Posterior cingulate gyrus (tissue), 11 donors: ENCODE results near the gene PDIA4.
"Not testable (repeated sequence)": the region's sequence is repeated elsewhere in the genome, so short reads cannot be mapped to it uniquely, and the experiment has no call there.

Source experiments
- DNase-seq, 10 donors: peaks; one replicate each; pipeline versions ENCODE4 v3.0.0 to v3.0.0-alpha.2; 2020 to 2021; ENCODE audit warnings: mixed read lengths in 3 of 10
- intact Hi-C: fragments of 100-400 bp; cut with DNase I; formaldehyde crosslinking; loops from one replicate; pipeline ENCODE4 v1.15.1; 2023

The PDIA4 gene

DNA sequence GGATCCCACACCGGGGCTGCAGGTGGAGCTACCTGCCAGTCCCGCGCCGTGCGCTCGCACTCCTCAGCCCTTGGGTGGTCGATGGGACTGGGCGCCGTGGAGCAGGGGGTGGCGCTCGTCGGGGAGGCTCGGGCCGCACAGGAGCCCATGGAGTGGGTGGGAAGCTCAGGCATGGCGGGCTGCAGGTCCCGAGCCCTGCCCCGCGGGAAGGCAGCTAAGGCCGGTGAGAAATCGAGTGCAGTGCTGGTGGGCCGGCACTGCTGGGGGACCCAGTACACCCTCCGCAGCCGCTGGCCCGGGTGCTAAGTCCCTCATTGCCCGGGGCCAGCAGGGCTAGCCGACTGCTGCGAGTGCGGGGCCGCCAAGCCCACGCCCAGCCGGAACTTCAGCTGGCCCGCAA is 10.3 kb upstream of the PDIA4 start:
- DNase-seq, intact Hi-C loops: not testable (repeated sequence)

DNA sequence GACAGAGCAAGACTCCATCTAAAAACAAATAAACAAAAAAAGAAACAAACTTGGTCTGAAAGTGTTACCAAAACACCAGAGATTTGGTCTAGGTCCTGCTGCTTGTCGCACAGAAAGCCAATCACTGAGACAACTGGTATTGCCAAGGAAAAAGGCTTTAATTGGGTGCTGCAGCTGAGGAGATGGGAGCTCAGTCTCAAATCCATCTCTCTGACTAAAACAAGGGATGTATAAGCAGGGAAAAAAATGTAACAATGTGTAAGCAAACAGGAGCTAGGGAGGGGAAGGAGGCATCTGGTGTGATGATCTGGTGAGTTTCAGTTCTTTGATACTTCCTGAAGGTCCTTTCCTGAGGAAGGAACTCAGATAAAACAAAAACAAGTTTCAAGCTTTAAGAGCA is 8.4 kb upstream of the PDIA4 start:
- DNase-seq, result no peak
- intact Hi-C loops, result no loop called here

DNA sequence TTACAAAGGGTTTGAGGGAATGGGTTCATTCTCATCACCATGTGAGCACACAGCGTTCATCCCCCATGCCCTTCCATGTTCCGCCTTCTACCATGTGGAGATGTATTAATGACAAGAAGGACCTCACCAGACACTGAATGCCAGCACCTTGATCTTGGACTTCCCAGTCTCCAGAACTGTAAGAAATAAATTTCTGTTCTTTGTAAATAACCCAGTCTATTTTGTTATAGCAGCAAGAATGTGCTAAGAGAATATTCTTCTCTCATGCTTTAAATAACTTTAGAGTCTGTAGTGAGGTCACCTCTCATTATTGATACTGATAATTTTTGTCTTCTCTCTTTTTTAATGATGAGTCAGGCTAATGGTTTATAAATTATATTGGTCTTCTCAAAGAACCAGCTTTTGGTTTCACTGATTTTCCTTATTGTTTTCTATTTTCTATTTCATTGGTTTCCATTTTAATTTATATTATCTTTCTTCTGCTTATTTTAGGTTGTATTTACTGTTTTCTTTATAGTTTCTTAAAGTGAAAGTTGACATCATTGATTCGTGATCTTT is 3.1 kb upstream of the PDIA4 start:
- intact Hi-C loops, result no loop called here
- DNase-seq, result no peak

DNA sequence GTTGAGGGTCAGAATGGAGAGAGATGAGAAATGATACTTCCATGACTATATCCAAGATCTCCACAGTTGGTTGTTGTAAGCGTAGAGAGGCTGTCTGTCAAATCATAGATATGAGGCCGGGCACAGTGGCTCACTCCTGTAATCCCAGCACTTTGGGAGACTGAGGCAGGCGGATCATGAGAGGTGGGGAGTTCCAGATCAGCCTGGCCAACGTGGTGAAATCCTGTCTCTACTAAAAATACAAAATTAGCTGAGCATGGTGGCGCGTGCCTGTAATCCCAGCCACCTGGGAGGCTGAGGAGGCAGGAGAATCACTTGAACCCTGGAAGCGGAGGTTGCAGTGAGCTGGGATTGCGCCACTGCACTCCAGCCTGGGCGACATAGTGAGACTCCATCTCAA is 2.1 kb upstream of the PDIA4 start:
- peak in 1 of 10 donors; percentile 26 for DNase-seq
- intact Hi-C loops, result not testable (repeated sequence)

DNA sequence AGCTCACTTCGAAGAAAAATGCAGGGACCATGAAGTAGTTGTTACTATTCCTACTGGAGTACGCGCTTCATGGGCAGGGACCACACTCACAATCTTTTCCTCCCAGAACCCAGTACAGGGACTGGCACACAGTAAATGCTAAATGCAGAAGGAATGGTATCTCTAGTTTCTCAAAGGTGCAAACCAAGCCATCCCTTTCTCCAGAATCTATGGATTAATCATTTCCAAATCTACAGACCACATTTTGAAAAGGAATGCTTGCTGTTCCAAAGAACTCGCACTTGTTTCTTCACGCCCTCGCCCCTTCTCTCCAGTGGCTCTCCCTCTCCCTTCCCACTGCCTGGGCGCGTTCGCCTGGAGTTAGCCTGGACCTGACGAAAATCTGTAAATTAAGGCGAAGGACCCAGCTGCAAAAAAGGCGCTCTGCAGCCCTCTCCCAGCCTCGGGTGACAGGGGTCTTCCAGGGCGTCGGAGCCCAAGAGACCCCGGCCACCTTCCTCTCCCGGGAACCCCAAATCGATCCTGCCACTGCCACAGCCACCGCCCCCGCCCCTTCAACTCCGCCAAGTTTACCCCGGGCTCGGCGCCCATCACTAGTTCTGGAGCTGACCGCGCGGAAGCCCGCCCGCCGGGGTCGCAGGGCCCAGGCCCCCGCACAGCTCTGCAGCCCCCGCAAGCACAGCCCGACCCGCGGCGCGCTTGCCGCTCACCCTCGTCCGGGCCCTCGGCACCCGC is 527 bp downstream of the PDIA4 start:
- peak in 6 of 10 donors; percentile 10 to 81 (median 24) for DNase-seq

DNA sequence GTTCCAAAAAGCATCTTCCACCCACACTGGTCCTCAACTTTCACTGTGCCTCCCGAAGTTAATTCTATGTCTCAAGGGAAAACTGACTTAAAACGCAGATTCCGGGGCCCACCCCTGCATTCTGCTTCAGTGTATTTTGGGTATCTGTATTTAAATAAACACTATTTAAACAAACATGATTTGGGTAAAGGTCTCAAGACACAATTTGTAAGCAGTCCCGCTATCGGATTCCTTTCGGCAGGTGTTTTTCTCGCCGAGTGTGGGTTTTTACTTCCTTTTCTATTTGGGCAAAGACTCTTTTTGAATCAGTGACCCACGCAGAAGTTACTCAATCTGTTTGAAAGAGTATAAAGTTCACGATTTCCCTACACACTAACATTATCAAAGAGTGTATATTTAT is 1.2 kb downstream of the PDIA4 start:
- intact Hi-C loops, result loop anchor here (5.0 kb wide), 2 partner anchors 40 kb away; no protein-coding TSS in a partner anchor
- no peak for DNase-seq

More for the DNA sequence above, 527 bp downstream of the PDIA4 start:
- intact Hi-C loops, result loop anchor here (1.0 to 5.0 kb wide), 3 partner anchors 40 to 63 kb away; partner anchors contain the start of gene ZNF786

DNA sequence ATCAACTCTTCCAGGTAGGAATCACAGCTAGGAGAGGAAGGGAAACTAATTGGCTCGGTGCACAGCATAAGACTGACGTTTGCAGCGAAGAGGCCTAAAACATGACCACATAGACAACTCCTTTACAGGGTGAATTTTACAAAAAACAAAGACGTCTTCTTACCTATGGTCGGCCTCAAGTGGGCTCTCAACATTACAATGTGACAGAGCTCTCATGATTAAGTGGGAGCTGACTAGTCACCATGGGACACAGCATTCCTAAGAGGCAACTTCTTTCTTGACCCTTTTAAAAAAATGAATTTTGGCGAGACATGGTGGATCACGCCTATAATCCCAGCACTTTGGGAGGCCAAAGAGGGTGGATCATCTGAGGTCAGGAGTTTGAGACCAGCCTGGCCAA is 4.6 kb downstream of the PDIA4 start:
- intact Hi-C loops, result no loop called here
- DNase-seq, result no peak

DNA sequence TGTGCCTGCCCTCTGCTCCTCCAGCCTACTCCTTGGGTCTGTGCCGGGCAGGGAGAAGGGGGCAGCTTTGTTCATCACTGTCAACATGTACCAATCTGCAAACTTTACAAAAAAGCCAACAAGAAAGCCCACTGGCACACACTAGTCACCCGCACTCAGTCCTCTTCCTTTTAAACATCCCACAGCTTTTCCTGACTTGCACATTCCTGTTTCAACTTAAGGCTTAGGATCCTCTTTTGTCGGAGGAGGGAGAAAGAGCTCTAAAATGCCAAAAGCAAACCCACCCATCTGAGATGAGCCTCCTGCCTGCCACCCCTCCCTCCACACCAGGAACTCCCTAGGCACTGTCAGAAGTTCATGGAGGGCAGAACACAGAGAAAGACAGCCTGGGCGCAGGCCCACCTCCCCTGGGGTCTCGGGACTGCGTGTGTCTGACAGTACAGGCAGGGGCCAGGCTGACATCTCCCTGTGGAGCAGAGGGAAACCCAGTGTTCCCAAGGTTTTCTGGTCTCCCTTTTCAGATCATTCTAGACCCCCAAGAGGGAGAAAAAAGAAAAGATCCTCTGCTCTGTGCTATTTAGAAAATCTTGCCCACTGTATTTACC is 5.4 kb downstream of the PDIA4 start:
- intact Hi-C loops, result no loop called here
- peak in 2 of 10 donors; percentile 52 to 65 for DNase-seq

DNA sequence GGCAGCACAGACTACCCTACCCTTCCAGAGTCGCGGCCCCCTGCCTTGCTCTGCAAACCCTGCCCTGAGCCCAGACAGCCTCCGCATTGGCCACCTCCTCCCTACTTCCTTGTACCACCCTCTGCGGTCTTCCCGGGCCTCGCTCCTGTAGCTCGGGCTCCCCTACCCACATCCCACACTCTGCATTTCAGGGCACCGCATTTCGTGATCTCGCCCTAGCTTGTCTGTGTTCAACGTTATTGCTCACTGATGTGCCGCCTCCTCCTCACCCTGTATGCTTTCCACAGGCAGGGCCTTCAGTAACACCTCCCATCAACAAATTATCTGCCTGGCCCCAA is 6.6 kb downstream of the PDIA4 start:
- intact Hi-C loops, result no loop called here
- DNase-seq, result peak in 2 of 10 donors; percentile 35 to 78

DNA sequence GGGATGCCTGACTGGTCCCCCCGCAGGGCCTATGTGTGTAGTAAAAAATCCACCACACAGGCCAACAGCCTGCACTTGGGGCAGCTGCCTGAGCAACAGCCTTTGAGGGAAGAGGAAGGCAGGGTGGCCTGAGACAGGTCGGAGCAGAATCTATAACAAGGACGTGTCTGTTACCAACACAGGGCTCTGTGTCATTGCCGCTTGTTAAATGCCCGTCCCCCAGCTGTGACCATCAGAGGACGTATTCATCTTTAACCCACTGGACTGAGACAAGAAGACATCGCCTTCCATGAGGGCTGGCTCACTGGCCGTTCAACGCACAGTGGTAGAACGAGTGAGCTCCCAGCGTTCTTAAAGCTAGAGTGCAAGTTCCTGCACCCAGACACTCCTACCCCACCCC is 7.8 kb downstream of the PDIA4 start:
- intact Hi-C loops, result no loop called here
- peak in 6 of 10 donors; percentile 6 to 83 (median 27) for DNase-seq

DNA sequence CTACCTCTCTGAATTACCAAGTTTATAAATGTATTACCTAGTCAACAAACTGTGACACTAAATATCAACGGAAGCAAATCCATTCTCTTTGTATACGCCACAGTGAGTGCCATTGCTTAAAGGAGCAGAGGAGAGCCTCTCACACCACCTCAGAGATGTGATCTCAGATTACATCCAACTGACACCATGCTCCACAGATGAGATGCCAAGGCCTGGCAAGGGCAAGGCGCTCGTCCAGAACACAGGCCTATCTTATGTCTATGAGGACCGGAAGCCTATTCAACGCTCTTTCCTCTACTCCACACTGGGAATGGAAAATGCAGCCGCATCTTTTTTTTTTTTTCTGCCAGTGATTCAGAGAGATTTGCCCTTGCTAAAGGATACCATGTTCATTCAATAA is 11.4 kb downstream of the PDIA4 start:
- intact Hi-C loops, result no loop called here

DNA sequence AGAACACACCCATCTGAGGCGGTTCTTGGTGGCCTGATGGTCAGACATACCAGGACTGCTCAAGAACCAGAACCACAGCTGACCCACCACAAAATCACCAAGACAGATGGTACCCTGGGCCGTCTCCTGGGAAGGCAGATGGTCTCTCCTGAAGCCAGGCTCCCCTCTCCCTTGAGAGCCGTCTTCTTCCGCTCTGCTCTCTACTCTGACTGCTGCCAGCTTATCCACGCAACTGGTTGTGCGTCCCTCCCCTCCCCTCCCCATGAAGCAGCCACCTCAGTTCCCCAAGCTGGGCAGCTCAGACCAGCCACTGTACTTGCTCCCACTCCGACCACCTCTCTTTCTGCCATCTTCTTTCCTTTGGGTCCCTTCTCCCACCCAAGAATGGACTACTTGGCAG is 14.0 kb downstream of the PDIA4 start:
- intact Hi-C loops, result no loop called here
- peak in 1 of 10 donors; percentile 57 for DNase-seq

More for the DNA sequence above, 11.4 kb downstream of the PDIA4 start:
- DNase-seq, result no peak

DNA sequence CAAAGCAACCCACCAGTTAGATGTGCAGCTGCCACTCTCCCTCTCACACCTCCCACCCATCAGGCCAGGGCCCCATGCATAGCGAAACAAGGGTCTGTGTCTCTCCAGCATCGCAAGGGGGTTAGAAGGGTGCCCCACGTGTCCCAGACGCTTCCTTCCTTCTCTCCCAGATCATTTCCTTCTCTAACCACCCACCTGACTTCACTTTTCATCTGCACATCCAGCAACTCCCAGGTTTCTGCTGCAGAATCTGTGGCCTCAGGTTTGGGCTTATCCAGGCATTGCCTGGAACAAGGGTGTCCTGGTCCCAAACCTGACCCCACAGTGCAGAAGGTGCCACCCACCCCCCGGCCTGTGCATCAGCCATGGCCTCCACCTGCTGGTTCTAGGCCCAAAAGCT is 14.4 kb downstream of the PDIA4 start:
- intact Hi-C loops, result no loop called here
- peak in 3 of 10 donors; percentile 35 to 50 (median 46) for DNase-seq

DNA sequence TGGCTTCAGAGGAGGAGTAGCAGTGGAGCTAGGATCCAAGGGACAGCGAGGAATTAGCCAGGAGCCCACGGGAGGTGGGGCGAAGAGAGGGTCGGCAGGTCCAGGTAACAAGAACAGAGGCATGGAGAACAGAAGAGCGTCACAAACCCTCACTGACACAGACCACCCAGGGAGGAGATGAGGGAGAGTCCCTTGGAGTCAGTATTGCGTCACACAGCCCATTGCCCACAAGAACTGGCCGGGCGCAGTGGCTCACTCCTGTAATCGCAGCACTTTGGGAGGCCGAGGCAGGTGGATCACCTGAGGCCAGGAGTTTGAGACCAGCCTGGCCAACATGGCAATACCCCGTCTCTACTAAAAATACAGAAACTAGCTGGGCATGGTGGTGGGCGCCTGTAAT is 15.6 kb downstream of the PDIA4 start:
- intact Hi-C loops, result not testable (repeated sequence)
- peak in 3 of 10 donors; percentile 29 to 56 (median 40) for DNase-seq

DNA sequence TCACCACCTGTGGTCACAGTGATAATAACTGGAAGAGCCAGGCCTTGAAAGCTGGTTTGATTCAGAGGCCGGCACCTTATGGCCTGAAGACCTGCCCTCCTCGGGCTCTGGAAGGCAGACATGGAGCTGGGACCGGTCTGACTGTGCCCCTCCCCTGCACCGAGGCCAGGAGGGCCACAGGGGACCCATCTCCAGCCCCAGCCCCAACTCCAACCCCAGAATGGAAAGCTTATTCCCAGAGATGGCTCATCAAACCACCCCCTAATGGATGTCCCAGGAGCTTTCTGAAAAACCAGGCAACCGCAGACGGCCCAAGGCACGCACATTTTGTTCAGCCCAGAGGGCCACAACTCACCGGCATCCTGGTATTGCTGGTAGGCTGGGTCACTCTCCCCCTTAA is 16.8 kb downstream of the PDIA4 start:
- intact Hi-C loops, result no loop called here
- peak in 2 of 10 donors; percentile 35 to 55 for DNase-seq

DNA sequence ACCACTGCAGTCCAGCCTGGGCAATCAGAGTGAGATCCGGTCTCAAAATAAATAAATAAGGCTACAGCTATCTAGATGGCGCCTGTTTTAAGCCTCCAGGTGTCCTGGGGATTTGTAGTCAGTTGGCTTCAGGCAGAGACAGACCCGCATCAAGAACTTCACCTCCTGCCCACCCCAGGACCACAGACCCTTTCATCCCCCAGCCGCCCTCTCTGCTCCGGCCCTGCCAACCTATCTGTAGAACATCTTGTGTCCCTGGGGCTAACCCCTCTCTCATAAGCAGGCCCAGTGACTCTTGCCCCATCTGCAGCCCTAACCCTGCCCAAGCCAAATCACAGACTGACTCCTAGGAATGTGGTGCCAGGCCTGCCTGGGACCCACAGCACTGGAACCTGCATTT is 17.9 kb downstream of the PDIA4 start:
- intact Hi-C loops, result no loop called here
- DNase-seq, result peak in 2 of 10 donors; percentile 5 to 22

DNA sequence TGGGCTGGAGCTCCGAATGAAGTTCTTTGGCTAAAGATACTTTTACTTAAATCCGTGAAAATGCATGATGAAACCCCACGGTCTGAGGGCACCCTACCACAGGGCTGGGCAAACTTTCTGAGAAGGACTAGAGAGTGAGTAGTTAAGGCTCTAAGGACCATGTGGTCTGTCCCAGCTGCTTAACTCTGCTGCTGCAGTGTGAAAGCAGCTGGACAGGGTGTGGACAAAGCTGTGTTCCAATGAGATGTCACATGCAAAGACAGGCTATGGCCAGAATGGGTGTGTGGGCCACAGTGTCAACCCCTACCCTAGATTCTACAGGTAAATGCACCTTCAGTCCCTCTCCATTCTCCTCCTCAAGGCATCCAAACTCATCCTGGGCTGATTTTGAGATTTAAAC is 18.8 kb downstream of the PDIA4 start:
- intact Hi-C loops, result no loop called here
- DNase-seq, result peak in 2 of 10 donors; percentile 17 to 32

DNA sequence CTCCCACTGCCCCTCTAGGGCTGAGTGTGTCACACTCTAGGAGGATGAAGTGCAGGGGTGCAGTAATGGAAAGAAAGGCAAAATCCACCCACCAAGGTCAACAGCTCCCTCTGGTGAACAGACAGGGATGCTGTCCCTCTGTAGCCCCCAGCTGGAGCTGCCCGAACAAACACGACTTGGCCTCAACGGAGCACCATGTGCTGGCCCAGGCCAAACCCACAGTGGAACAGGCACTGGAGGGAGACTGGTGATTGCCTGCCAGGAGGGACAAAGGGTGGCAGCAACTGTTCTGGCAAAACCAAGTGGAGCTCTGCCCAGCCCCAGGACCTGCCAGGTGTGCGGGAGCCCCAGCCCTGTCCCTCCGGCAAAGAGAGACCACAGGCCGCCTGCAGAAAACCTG is 20.7 kb downstream of the PDIA4 start:
- peak in 3 of 10 donors; percentile 69 to 79 (median 78) for DNase-seq
- intact Hi-C loops, result no loop called here

DNA sequence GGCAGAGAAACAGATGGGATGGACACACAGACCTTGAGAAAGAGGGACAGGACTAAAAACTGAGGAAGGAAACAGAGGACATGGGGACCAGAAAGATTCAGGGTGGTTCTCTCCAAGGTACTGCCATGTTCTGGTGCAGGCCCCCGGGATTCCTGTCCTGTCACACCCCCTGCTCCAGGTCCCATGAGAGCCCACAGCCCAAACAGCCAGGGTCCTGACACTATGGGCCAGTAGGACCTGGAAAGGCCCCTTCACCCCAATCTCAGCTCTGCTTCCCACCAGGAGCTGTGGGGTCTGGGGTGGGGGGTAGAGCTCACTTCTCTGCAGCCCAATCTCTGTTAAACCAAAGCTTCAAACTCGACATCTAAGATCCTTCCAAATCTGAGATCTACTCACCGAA is 21.2 kb downstream of the PDIA4 start:
- intact Hi-C loops, result no loop called here
- DNase-seq, result peak in 2 of 10 donors; percentile 35 to 57

DNA sequence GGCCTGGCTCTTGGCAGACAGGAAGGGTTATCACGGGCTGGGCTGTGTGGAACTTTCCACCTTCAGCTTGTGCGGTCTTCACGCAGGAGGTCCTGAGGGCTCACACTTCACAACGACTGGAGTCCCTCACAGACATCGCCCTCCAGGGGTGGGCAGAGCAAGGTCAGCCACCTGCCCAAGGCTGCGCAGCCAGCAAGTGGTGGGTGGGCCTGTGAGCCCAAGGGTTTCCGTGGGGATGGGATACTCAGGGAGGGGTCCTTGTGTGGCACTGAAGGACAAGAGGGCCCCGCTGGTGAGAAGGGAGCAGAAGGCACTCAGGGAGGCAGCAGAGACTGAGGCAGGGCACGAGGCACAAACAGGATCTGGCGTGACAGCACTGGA is 22.0 kb downstream of the PDIA4 start:
- intact Hi-C loops, result loop anchor here (1.0 kb wide), 1 partner anchor 59 kb away; no protein-coding TSS in a partner anchor
- DNase-seq, result peak in 3 of 10 donors; percentile 51 to 65 (median 58)
